ENCODE measurements around the gene FBXO38. TPM values are rescaled to one million over a fixed set of nuclear protein-coding genes. Genes with fewer than 3 reads are reported as not detected.

Gene FBXO38
- total and polyA plus RNA-seq, 9 of the 15 experiments (the other 6 are each of a cell fraction or from before 2014, with no cell fraction given) = 7.4 to 39.4 (median 29.3) TPM

GRCh38 chr5:148383564-148384379, at the start of gene FBXO38 (continued):
- TF ChIP-seq CBX8 (IDR thresholded peaks at IDR 0.05; ENCODE audit: borderline replicate concordance, extremely low read depth, low read depth, low read length, poor library complexity, severe bottlenecking) (no peak), NFE2 (IDR thresholded peaks at IDR 0.05; ENCODE audit: low read depth) (no peak; the same call in 1 of the 2 replicates), GTF2F1 (IDR thresholded peaks at IDR 0.05; ENCODE audit: low read depth, low read length) (peak; percentile 27; the same call in 1 of the 2 replicates), ZNF174 (CRISPR knock-in tag; IDR thresholded peaks at IDR 0.05) (no peak), PHF8 (IDR thresholded peaks at IDR 0.05; ENCODE audit: borderline replicate concordance, low read length) (peak; percentile 99), MCM2 (IDR thresholded peaks at IDR 0.05; ENCODE audit: low read depth) (no peak), TSC22D4 (tag; IDR thresholded peaks at IDR 0.05) (no peak), ZNF41 (CRISPR knock-in tag; conservative IDR thresholded peaks at IDR 0.05) (no peak), ZNF407 (IDR thresholded peaks at IDR 0.05; ENCODE audit: low read depth) (no peak), NRF1 (conservative IDR thresholded peaks at IDR 0.05 in 1 of 2, IDR thresholded peaks at IDR 0.05 in 1 of 2) (peak; percentile 45 to 48; a peak in 3 of 4 replicates), ZNF766 (CRISPR knock-in tag; conservative IDR thresholded peaks at IDR 0.05) (peak; percentile 80), HEY1 (CRISPR knock-in tag; IDR thresholded peaks at IDR 0.05; ENCODE audit: borderline replicate concordance) (no peak), BCL6 (CRISPR knock-in tag; IDR thresholded peaks at IDR 0.05) (no peak), SUPT5H (IDR thresholded peaks at IDR 0.05) (peak; percentile 88), NR2C1 (IDR thresholded peaks at IDR 0.05) (peak; percentile 87), NR2C1 (tag; IDR thresholded peaks at IDR 0.05) (peak; percentile 90), SMC3 (conservative IDR thresholded peaks at IDR 0.05; ENCODE audit: insufficient read depth, low read depth, low read length) (no peak)
- TF ChIP-seq, protein P1, sequence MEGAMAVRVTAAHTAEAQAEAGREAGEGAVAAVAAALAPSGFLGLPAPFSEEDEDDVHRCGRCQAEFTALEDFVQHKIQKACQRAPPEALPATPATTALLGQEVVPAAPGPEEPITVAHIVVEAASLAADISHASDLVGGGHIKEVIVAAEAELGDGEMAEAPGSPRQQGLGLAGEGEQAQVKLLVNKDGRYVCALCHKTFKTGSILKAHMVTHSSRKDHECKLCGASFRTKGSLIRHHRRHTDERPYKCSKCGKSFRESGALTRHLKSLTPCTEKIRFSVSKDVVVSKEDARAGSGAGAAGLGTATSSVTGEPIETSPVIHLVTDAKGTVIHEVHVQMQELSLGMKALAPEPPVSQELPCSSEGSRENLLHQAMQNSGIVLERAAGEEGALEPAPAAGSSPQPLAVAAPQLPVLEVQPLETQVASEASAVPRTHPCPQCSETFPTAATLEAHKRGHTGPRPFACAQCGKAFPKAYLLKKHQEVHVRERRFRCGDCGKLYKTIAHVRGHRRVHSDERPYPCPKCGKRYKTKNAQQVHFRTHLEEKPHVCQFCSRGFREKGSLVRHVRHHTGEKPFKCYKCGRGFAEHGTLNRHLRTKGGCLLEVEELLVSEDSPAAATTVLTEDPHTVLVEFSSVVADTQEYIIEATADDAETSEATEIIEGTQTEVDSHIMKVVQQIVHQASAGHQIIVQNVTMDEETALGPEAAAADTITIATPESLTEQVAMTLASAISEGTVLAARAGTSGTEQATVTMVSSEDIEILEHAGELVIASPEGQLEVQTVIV (CRISPR knock-in tag; IDR thresholded peaks at IDR 0.05; ENCODE audit: borderline replicate concordance) = no peak

Measured in K562 (cell line).